PC-9 (cell line): ENCODE measurements around the gene MYO15B. TPM values are rescaled to one million over a fixed set of nuclear protein-coding genes. Genes with fewer than 3 reads are reported as not detected.

Source experiments
- BruUV-seq: library from RNA; stranded (reverse); fragments of 400-500 nt; replicated peaks from 2 replicates; lab custom pipeline; 2021; lab: Mats Ljungman, UMichigan
- CTCF ChIA-PET: fragments of 300-600 bp; sonication (Branson Sonifier 250); formaldehyde crosslinking; loops from one replicate; lab custom pipeline; 2022; ENCODE audit warnings: antibody characterized with exemption; lab: Charles Lee
- POLR2A ChIA-PET: fragments of 300-600 bp; sonication (Branson Sonifier 250); formaldehyde crosslinking; loops from one replicate; lab custom pipeline; 2022; ENCODE audit warnings: antibody characterized with exemption; ENCODE audit not compliant: unreplicated experiment; lab: Charles Lee
- DNase-seq, 2 experiments: peaks; one replicate each; pipeline versions ENCODE4 v3.0.0 to v3.0.0-alpha.2; 2015 to 2022; ENCODE audit warnings: mixed read lengths in 1 of 2
- H2AFZ ChIP-seq: fragments of 200-600 bp; sonication (generic); 2 replicates; pipeline ENCODE4 v1.8.1; 2017; ENCODE audit warnings: antibody characterized with exemption
- H3F3A ChIP-seq: fragments of 200-600 bp; sonication (generic); 2 replicates; pipeline ENCODE4 v1.8.1; 2017; ENCODE audit warnings: antibody characterized with exemption, mild to moderate bottlenecking, low read depth; ENCODE audit not compliant: insufficient read depth
- H3K27ac ChIP-seq: fragments of 200-600 bp; sonication (generic); 2 replicates; pipeline ENCODE4 v1.6.1; 2016; ENCODE audit warnings: mixed run types
- H3K27me3 ChIP-seq: fragments of 200-600 bp; sonication (generic); 2 replicates; pipeline ENCODE4 v1.6.1; 2016; ENCODE audit warnings: low read depth, mixed run types; ENCODE audit not compliant: insufficient read depth
- H3K36me3 ChIP-seq: fragments of 200-600 bp; sonication (generic); 2 replicates; pipeline ENCODE4 v1.6.1; 2016; ENCODE audit warnings: low read depth, mixed run types
- H3K4me1 ChIP-seq: fragments of 200-600 bp; sonication (generic); replicated peaks from 2 replicates; pipeline ENCODE4 v1.6.1; 2016; ENCODE audit warnings: mixed run types; ENCODE audit not compliant: insufficient read depth
- H3K4me2 ChIP-seq: fragments of 200-600 bp; sonication (generic); 2 replicates; pipeline ENCODE4 v1.6.1; 2017; ENCODE audit warnings: mixed run types
- H3K4me3 ChIP-seq: fragments of 200-600 bp; sonication (generic); 2 replicates; pipeline ENCODE4 v1.6.1; 2016; ENCODE audit warnings: mixed run types
- H3K79me2 ChIP-seq: fragments of 200-600 bp; sonication (generic); 2 replicates; pipeline ENCODE4 v1.6.1; 2017; ENCODE audit warnings: low read depth, mixed run types
- H3K9me2 ChIP-seq: fragments of 200-600 bp; sonication (generic); 2 replicates; pipeline ENCODE4 v1.8.1; 2017; ENCODE audit warnings: mild to moderate bottlenecking; ENCODE audit not compliant: insufficient read depth
- H3K9me3 ChIP-seq: fragments of 200-600 bp; sonication (generic); 2 replicates; pipeline ENCODE4 v1.8.1; 2016; ENCODE audit warnings: low read depth; ENCODE audit not compliant: insufficient read depth
- H4K20me1 ChIP-seq: fragments of 200-600 bp; sonication (generic); 2 replicates; pipeline ENCODE4 v1.8.1; 2017; ENCODE audit not compliant: insufficient read depth
- CTCF ChIP-seq: fragments of 200-600 bp; sonication (generic); conservative IDR thresholded peaks from 2 replicates; pipeline ENCODE4 v1.6.1; 2017; ENCODE audit warnings: mixed run types, antibody characterized with exemption, mild to moderate bottlenecking, moderate library complexity
- EZH2 ChIP-seq: fragments of 200-600 bp; sonication (generic); IDR thresholded peaks from 2 replicates; pipeline ENCODE4 v1.8.0; 2017; ENCODE audit warnings: antibody characterized with exemption, low read depth
- intact Hi-C: fragments of 100-400 bp; cut with micrococcal nuclease; formaldehyde crosslinking; loops from one replicate; pipeline ENCODE4 v1.10.0; 2022; ENCODE audit not compliant: unreplicated experiment
- total RNA-seq: library from RNA; stranded (reverse); gene quantifications from 2 replicates; pipeline ENCODE4 v1.2.3, GENCODE V29; 2021

MYO15B gene
- total RNA-seq, 1 experiment from 2014 or later, result 53.5 TPM

- CTCF ChIA-PET, result interaction anchor here (0.8 to 1.5 kb wide), 2 partner anchors 14 to 38 kb away, joined by 4 read pairs; no protein-coding TSS in a partner anchor
- H3K4me2 ChIP-seq, result peak overlapping the region; percentile 66
- BruUV-seq, result no TSS peak
Observed at GRCh38 chr17:75639327-75639726, 51.7 kb downstream of the MYO15B start.

DNA sequence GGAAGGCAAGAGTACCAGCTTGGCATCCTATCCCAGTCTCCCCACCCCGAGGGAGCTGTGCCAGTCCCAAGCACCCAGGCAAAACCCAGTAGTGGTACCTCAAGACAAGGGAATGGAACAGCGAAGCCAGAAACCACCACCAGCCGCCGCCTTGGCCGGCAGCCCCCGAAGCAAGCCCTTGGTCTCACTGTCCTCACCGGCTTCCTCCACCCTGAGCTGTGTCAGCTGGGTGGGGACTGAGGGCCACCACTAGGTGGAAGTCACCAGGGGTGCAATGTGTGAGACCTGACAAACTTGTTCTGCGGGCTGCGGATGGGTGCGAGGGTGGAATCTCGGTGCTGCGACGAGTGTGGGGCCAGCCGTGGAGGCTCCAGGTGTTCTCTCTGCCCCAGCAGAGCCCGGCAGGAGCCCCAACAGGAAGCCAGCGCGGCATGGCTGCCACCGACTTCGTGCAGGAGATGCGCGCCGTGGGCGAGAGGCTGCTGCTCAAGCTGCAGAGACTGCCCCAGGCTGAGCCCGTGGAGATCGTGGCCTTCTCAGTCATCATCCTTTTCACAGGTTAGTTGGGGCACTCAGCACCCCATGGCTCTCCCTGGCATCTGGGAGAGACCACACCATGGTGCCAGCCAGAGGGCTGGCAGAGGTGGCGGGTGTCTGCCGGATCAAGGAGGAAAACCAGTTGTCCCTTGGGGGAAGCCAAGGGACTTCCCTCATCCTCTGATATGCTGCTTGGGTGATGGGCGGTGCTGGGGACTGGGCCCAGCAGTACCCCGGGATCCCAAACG lies 52.4 kb downstream of the MYO15B start:
- POLR2A ChIA-PET, result interaction anchor here (0.5 to 0.6 kb wide), 2 partner anchors 222 to 643 kb away, joined by 3 to 4 read pairs; no protein-coding TSS in a partner anchor
- Histone ChIP-seq H3K4me2 (peak overlapping the region; percentile 66), H3K36me3 (no peaks in the 10 kb centered on the region), H3K27me3 (no peaks in the 10 kb centered on the region), H3K9me2 (no peaks in the 10 kb centered on the region), H4K20me1 (no peaks in the 10 kb centered on the region), H2AFZ (no peak overlapping the region), H3K4me1 (peaks cover 44% of the 10 kb centered on the region), H3K4me3 (no peak overlapping the region), H3K27ac (no peak overlapping the region), H3K79me2 (0 out of 2 replicates have a peak, but pooled peaks cover 5% of the 10 kb centered on the region), H3F3A (peaks cover 18% of the 10 kb centered on the region), H3K9me3 (no peaks in the 10 kb centered on the region)
- BruUV-seq, result no TSS peak
- intact Hi-C loops, result no loop called here
- TF ChIP-seq EZH2 (no peak), CTCF (peak; percentile 56)
- DNase-seq, result peak; percentile 76 to 83
- CTCF ChIA-PET, result interaction anchor here (0.8 kb wide), 1 partner anchor 39 kb away, joined by 4 read pairs; no protein-coding TSS in a partner anchor

More at GRCh38 chr17:75639327-75639726, 51.7 kb downstream of the MYO15B start:
- H3K79me2 ChIP-seq, result no peaks in the 10 kb centered on the region
- H3K27ac ChIP-seq, result no peak overlapping the region
- no peaks in the 10 kb centered on the region for H4K20me1 ChIP-seq
- peaks cover 41% of the 10 kb centered on the region for H3K4me1 ChIP-seq
- H3K27me3 ChIP-seq, result no peaks in the 10 kb centered on the region
- TF ChIP-seq CTCF (no peak), EZH2 (no peak)
- peaks cover 13% of the 10 kb centered on the region for H3F3A ChIP-seq
- POLR2A ChIA-PET, result interaction anchor here (0.5 kb wide), 1 partner anchor 644 kb away, joined by 3 read pairs; no protein-coding TSS in a partner anchor
- H3K4me3 ChIP-seq, result no peak overlapping the region
- no peak for DNase-seq
- H3K36me3 ChIP-seq, result no peaks in the 10 kb centered on the region
- intact Hi-C loops, result no loop called here
- no peaks in the 10 kb centered on the region for H3K9me2 ChIP-seq
- H2AFZ ChIP-seq, result no peak overlapping the region
- H3K9me3 ChIP-seq, result no peaks in the 10 kb centered on the region

- no peaks in the 10 kb centered on the region for H3K36me3 ChIP-seq
- H3K9me2 ChIP-seq, result no peaks in the 10 kb centered on the region
- intact Hi-C loops, result no loop called here
- H2AFZ ChIP-seq, result no peak overlapping the region
- H3K4me1 ChIP-seq, result peaks cover 49% of the 10 kb centered on the region
- no peaks in the 10 kb centered on the region for H3K27me3 ChIP-seq
- DNase-seq, result no peak
- H3K4me2 ChIP-seq, result no peak overlapping the region
- H3K9me3 ChIP-seq, result no peaks in the 10 kb centered on the region
- H3K4me3 ChIP-seq, result no peak overlapping the region
- 0 out of 2 replicates have a peak, but pooled peaks cover 6% of the 10 kb centered on the region for H3K79me2 ChIP-seq
- POLR2A ChIA-PET, result interaction anchor here (0.6 kb wide), 1 partner anchor 221 kb away, joined by 4 read pairs; no protein-coding TSS in a partner anchor
- CTCF ChIA-PET, result no interaction called here
- no peak overlapping the region for H3K27ac ChIP-seq
- no peak for TF ChIP-seq EZH2
- TF ChIP-seq CTCF, result no peak
- no TSS peak for BruUV-seq
- H3F3A ChIP-seq, result peaks cover 22% of the 10 kb centered on the region
- H4K20me1 ChIP-seq, result no peaks in the 10 kb centered on the region
Observed at GRCh38 chr17:75640556-75641119, 53.0 kb downstream of the MYO15B start.
